SK-N-SH (cell line): ENCODE measurements around the gene ACACA. TPM values are rescaled to one million over a fixed set of nuclear protein-coding genes. Genes with fewer than 3 reads are reported as not detected.

Experiments
- CTCF ChIA-PET: fragments of 300-600, 350-600 bp; formaldehyde crosslinking; extraction: SDS; loops from one replicate; lab custom pipeline; 2021; lab: Yijun Ruan, JAX
- POLR2A ChIA-PET: fragments of 350-600 bp; sonication (Branson Sonifier 250); formaldehyde crosslinking; extraction: SDS; loops from one replicate; lab custom pipeline; 2020; ENCODE audit warnings: antibody characterized with exemption, inconsistent platforms; lab: Yijun Ruan, JAX
- DNase-seq: peaks from one replicate; pipeline ENCODE4 v3.0.0; 2012
- H2AFZ ChIP-seq: fragments of 200-600 bp; sonication (generic); 2 replicates; pipeline ENCODE4 v1.8.1; 2016; ENCODE audit warnings: antibody characterized with exemption, mild to moderate bottlenecking, low read depth
- H3F3A ChIP-seq: fragments of 200-600 bp; sonication (generic); replicated peaks from 2 replicates; pipeline ENCODE3; 2016; ENCODE audit warnings: antibody characterized with exemption, mild to moderate bottlenecking; ENCODE audit not compliant: insufficient read depth
- H3K27ac ChIP-seq, 2 experiments: fragments of 200-500 bp in 1 of 2; fragments of 200-600 bp in 1 of 2; sonication (Bioruptor generic) in 1 of 2; sonication (generic), shearing (Covaris generic) in 1 of 2; 2 replicates each; pipeline versions ENCODE4 v1.5.1 to v1.6.1; 2014 to 2016; ENCODE audit warnings: low read depth in 2 of 2, inconsistent platforms in 1 of 2, low read length in 1 of 2, mild to moderate bottlenecking in 1 of 2, mixed read lengths in 1 of 2
- H3K27me3 ChIP-seq: fragments of 200-600 bp; sonication (generic), shearing (Covaris generic); 2 replicates; pipeline ENCODE4 v1.6.1; 2016; ENCODE audit warnings: mixed run types; ENCODE audit not compliant: insufficient read depth
- H3K36me3 ChIP-seq, 2 experiments: fragments of 200-500 bp in 1 of 2; fragments of 200-600 bp in 1 of 2; sonication (Bioruptor generic) in 1 of 2; sonication (generic) in 1 of 2; replicated peaks in 1 of 2; 2 replicates each; pipeline versions ENCODE3 to v1.5.1; 2014 to 2016; ENCODE audit warnings: low read length in 1 of 2, mild to moderate bottlenecking in 1 of 2; ENCODE audit not compliant: insufficient read depth in 2 of 2, control insufficient read depth in 1 of 2
- H3K4me1 ChIP-seq, 2 experiments: fragments of 200-500 bp in 1 of 2; fragments of 200-600 bp in 1 of 2; sonication (Bioruptor generic) in 1 of 2; sonication (generic), shearing (Covaris generic) in 1 of 2; 2 replicates each; pipeline versions ENCODE4 v1.5.1 to v1.6.1; 2014 to 2016; ENCODE audit warnings: low read depth in 1 of 2, low read length in 1 of 2, mixed run types in 1 of 2; ENCODE audit not compliant: insufficient read depth in 2 of 2, control insufficient read depth in 1 of 2
- H3K4me2 ChIP-seq: fragments of 200-600 bp; sonication (generic), shearing (Covaris generic); 2 replicates; pipeline ENCODE4 v1.6.1; 2017; ENCODE audit warnings: mixed run types
- H3K4me3 ChIP-seq, 2 experiments: fragments of 200-500 bp in 1 of 2; fragments of 200-600 bp in 1 of 2; sonication (Bioruptor generic) in 1 of 2; sonication (generic), shearing (Covaris generic) in 1 of 2; 2 replicates each; pipeline versions ENCODE4 v1.5.1 to v1.8.1; 2014 to 2016; ENCODE audit warnings: low read depth in 2 of 2, inconsistent platforms in 1 of 2, low read length in 1 of 2, mild to moderate bottlenecking in 1 of 2, mixed read lengths in 1 of 2, moderate library complexity in 1 of 2
- H3K79me2 ChIP-seq: fragments of 200-600 bp; sonication (generic); 2 replicates; pipeline ENCODE4 v1.8.1; 2017; ENCODE audit warnings: mild to moderate bottlenecking; ENCODE audit not compliant: insufficient read depth
- H3K9ac ChIP-seq: fragments of 200-600 bp; sonication (generic); 2 replicates; pipeline ENCODE4 v1.6.1; 2017; ENCODE audit warnings: mixed run types
- H3K9me2 ChIP-seq: fragments of 200-600 bp; sonication (generic); 2 replicates; pipeline ENCODE4 v1.6.1; 2017; ENCODE audit warnings: mixed run types
- H3K9me3 ChIP-seq: fragments of 200-600 bp; sonication (generic); 2 replicates; pipeline ENCODE4 v1.6.1; 2017; ENCODE audit warnings: mixed run types, mild to moderate bottlenecking, moderate library complexity
- H4K20me1 ChIP-seq: fragments of 200-600 bp; sonication (generic); 2 replicates; pipeline ENCODE4 v1.6.1; 2017; ENCODE audit warnings: mild to moderate bottlenecking, mixed run types; ENCODE audit not compliant: insufficient read depth
- ELF1 ChIP-seq: IDR thresholded peaks from 2 replicates; pipeline ENCODE4 v1.4.0; 2012
- EZH2phosphoT487 ChIP-seq: fragments of 200-600 bp; sonication (generic); IDR thresholded peaks from 2 replicates; pipeline ENCODE4 v1.6.1; 2017; ENCODE audit warnings: low read depth, mixed run types, mild to moderate bottlenecking, antibody characterized with exemption, moderate library complexity, borderline replicate concordance
- FOSL2 ChIP-seq: IDR thresholded peaks from 2 replicates; pipeline ENCODE4 v1.4.0; 2012; ENCODE audit warnings: low read depth, mild to moderate bottlenecking, moderate library complexity, borderline replicate concordance
- FOXM1 ChIP-seq: IDR thresholded peaks from 2 replicates; pipeline ENCODE4 v1.4.0; 2012; ENCODE audit warnings: low read depth, mild to moderate bottlenecking
- GABPA ChIP-seq: IDR thresholded peaks from 2 replicates; pipeline ENCODE4 v1.4.0; 2012; ENCODE audit warnings: low read depth, mild to moderate bottlenecking
- GATA2 ChIP-seq: sonication (generic); formaldehyde crosslinking; IDR thresholded peaks from 2 replicates; pipeline ENCODE4 v1.5.0; 2020; ENCODE audit warnings: mild to moderate bottlenecking, missing genetic modification reagents
- IRF3 ChIP-seq: fragments of 150-350 bp; IDR thresholded peaks from 2 replicates; pipeline ENCODE4 v1.6.1; 2016; ENCODE audit warnings: mild to moderate bottlenecking, low read depth, low read length
- MAX ChIP-seq: IDR thresholded peaks from 2 replicates; pipeline ENCODE4 v1.4.0; 2012; ENCODE audit warnings: low read depth
- MEF2A ChIP-seq: IDR thresholded peaks from 2 replicates; pipeline ENCODE4 v1.4.0; 2012; ENCODE audit warnings: low read depth, borderline replicate concordance
- MXI1 ChIP-seq: IDR thresholded peaks from 2 replicates; pipeline ENCODE4 v1.6.1; 2012; ENCODE audit warnings: mild to moderate bottlenecking, low read depth, low read length, improper control_type of control experiment
- NFIC ChIP-seq: IDR thresholded peaks from 2 replicates; pipeline ENCODE4 v1.4.0; 2012; ENCODE audit warnings: borderline replicate concordance
- NRF1 ChIP-seq: IDR thresholded peaks from 2 replicates; pipeline ENCODE4 v1.6.1; 2012; ENCODE audit warnings: low read depth, mild to moderate bottlenecking, low read length
- PBX3 ChIP-seq: IDR thresholded peaks from 2 replicates; pipeline ENCODE4; 2012
- RFX5 ChIP-seq: IDR thresholded peaks from 2 replicates; pipeline ENCODE4 v1.6.1; 2012; ENCODE audit warnings: mild to moderate bottlenecking, improper control_type of control experiment, low read length
- RXRA ChIP-seq: IDR thresholded peaks from 2 replicates; pipeline ENCODE4 v1.4.0; 2012; ENCODE audit warnings: low read depth, mild to moderate bottlenecking, borderline replicate concordance
- TAF1 ChIP-seq: IDR thresholded peaks from 2 replicates; pipeline ENCODE4 v1.6.1; 2012; ENCODE audit warnings: low read depth, mild to moderate bottlenecking, low read length, moderate library complexity, borderline replicate concordance
- TEAD4 ChIP-seq: IDR thresholded peaks from 2 replicates; pipeline ENCODE4 v1.4.0; 2012; ENCODE audit warnings: mild to moderate bottlenecking, borderline replicate concordance; ENCODE audit not compliant: insufficient read depth
- WGBS: methylation state at CpG from one replicate; pipeline ENCODE4 v1.1.6; 2017; ENCODE audit warnings: low lambda C conversion rate; 5-methylcytosine and 5-hydroxymethylcytosine counted together
- polyA plus RNA-seq, 3 experiments: library from polyadenylated mRNA; depleted of rRNA; stranded (reverse); fragments of >200 nt; gene quantifications; 2 replicates each; pipeline ENCODE4 v1.2.3, GENCODE V29; 2012

ACACA gene
- polyA plus RNA-seq, 1 of the 3 experiments (the other 2 are of a cell fraction): 27.2 TPM

- H2AFZ ChIP-seq: no peak overlapping the region
- no peak overlapping the region for H3K4me3 ChIP-seq
- H3K27me3 ChIP-seq: no peaks in the 10 kb centered on the region
- no peak overlapping the region for H3K27ac ChIP-seq
- H3K4me2 ChIP-seq: no peak overlapping the region
- peaks cover 74% of the 10 kb centered on the region for H3K79me2 ChIP-seq
- no peaks in the 10 kb centered on the region for H3K4me1 ChIP-seq
- peaks cover 10% of the 10 kb centered on the region for H3F3A ChIP-seq
- no peak overlapping the region for H3K9ac ChIP-seq
- no peaks in the 10 kb centered on the region for H3K9me2 ChIP-seq
- ChIA-PET CTCF (interaction anchor here (1.4 kb wide), 1 partner anchor 10 kb away, joined by 3 read pairs; no protein-coding TSS in a partner anchor), POLR2A (no interaction called here)
- H3K9me3 ChIP-seq: no peaks in the 10 kb centered on the region
- DNase-seq: no peak
- 0 out of 2 replicates have a peak, but pooled peaks cover under 1% of the 10 kb centered on the region for H4K20me1 ChIP-seq
- peaks cover 8 to 58% of the 10 kb centered on the region in 2 experiments for H3K36me3 ChIP-seq
- no peak for TF ChIP-seq NRF1
- no peak for TF ChIP-seq RFX5
- TF ChIP-seq MEF2A: no peak
- TF ChIP-seq FOXM1: no peak
- no peak for TF ChIP-seq FOSL2
- TF ChIP-seq NFIC: no peak
- TF ChIP-seq MXI1: no peak
- TF ChIP-seq TEAD4: no peak
- TF ChIP-seq MAX: no peak
- TF ChIP-seq ELF1: no peak
- no peak for TF ChIP-seq PBX3
- no peak for TF ChIP-seq GATA2 (CRISPR knock-in tag)
- no peak for TF ChIP-seq TAF1
- TF ChIP-seq EZH2phosphoT487: no peak
- no peak for TF ChIP-seq IRF3
- no peak for TF ChIP-seq GABPA
- no peak for TF ChIP-seq RXRA
- WGBS: 73% methylated on average over 2 of the region's 2 CpGs
Observed at GRCh38 chr17:37417852-37418251, 11.2 kb upstream of the ACACA start.
